ENCODE measurements around the gene SH3RF3. TPM values are rescaled to one million over a fixed set of nuclear protein-coding genes. Genes with fewer than 3 reads are reported as not detected.

Gene SH3RF3
- total RNA-seq, 1 experiment from 2014 or later, result 4.9 TPM

DNA sequence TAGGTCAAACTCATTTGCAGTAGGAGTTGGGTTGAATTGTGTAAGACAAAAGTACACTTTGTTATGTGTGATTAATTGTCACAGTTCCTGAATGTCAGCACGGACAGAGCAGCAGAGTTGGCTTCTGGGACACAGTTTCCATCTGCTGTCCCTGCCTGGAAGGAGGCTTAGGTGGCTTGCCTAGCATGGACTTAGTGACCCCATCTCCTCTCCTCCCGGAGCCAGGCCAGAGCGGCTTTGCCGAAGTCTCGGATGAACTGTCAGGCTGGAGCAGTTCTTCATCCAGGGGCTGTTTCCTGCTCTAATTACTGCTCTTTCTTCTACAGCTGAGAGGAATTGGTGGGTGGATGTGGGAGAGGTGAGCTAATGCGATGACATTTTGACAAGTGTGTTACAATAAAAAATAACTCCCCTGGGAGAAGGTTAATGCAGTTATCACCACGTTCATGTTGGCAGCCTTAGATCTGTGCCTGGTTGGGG lies 102.0 kb downstream of the SH3RF3 start:
- Histone ChIP-seq H3K9me3 (ENCODE audit: control insufficient read depth, insufficient read depth, low read depth, low read length) (no peaks in the 10 kb centered on the region), H3K27me3 (ENCODE audit: control insufficient read depth, insufficient read depth, low read length) (no peaks in the 10 kb centered on the region), H3K4me1 (ENCODE audit: control insufficient read depth, insufficient read depth, low read length) (no peaks in the 10 kb centered on the region), H3K36me3 (ENCODE audit: control insufficient read depth, insufficient read depth, low read length) (no peaks in the 10 kb centered on the region), H3K27ac (ENCODE audit: low read length) (no peak overlapping the region), H3K4me3 (ENCODE audit: low read depth in 2 of 2, low read length in 2 of 2) (no peak overlapping the region)
- in situ Hi-C loops (cut with HindIII; ENCODE audit: low pct_unique_long_range_greater_than_20kb, low sequenced_read_pairs), result no loop called here
- TF ChIP-seq, protein P1, sequence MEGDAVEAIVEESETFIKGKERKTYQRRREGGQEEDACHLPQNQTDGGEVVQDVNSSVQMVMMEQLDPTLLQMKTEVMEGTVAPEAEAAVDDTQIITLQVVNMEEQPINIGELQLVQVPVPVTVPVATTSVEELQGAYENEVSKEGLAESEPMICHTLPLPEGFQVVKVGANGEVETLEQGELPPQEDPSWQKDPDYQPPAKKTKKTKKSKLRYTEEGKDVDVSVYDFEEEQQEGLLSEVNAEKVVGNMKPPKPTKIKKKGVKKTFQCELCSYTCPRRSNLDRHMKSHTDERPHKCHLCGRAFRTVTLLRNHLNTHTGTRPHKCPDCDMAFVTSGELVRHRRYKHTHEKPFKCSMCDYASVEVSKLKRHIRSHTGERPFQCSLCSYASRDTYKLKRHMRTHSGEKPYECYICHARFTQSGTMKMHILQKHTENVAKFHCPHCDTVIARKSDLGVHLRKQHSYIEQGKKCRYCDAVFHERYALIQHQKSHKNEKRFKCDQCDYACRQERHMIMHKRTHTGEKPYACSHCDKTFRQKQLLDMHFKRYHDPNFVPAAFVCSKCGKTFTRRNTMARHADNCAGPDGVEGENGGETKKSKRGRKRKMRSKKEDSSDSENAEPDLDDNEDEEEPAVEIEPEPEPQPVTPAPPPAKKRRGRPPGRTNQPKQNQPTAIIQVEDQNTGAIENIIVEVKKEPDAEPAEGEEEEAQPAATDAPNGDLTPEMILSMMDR (IDR thresholded peaks at IDR 0.05), result no peak
- TF ChIP-seq POLR2AphosphoS5 (IDR thresholded peaks at IDR 0.05; ENCODE audit: low read depth, low read length) (no peak), TCF7L2 (IDR thresholded peaks at IDR 0.05; ENCODE audit: low read depth, low read length) (no peak), SIN3A (IDR thresholded peaks at IDR 0.05; ENCODE audit: borderline replicate concordance, insufficient read depth, low read depth, low read length) (no peak)
- TF ChIP-seq, protein P2, sequence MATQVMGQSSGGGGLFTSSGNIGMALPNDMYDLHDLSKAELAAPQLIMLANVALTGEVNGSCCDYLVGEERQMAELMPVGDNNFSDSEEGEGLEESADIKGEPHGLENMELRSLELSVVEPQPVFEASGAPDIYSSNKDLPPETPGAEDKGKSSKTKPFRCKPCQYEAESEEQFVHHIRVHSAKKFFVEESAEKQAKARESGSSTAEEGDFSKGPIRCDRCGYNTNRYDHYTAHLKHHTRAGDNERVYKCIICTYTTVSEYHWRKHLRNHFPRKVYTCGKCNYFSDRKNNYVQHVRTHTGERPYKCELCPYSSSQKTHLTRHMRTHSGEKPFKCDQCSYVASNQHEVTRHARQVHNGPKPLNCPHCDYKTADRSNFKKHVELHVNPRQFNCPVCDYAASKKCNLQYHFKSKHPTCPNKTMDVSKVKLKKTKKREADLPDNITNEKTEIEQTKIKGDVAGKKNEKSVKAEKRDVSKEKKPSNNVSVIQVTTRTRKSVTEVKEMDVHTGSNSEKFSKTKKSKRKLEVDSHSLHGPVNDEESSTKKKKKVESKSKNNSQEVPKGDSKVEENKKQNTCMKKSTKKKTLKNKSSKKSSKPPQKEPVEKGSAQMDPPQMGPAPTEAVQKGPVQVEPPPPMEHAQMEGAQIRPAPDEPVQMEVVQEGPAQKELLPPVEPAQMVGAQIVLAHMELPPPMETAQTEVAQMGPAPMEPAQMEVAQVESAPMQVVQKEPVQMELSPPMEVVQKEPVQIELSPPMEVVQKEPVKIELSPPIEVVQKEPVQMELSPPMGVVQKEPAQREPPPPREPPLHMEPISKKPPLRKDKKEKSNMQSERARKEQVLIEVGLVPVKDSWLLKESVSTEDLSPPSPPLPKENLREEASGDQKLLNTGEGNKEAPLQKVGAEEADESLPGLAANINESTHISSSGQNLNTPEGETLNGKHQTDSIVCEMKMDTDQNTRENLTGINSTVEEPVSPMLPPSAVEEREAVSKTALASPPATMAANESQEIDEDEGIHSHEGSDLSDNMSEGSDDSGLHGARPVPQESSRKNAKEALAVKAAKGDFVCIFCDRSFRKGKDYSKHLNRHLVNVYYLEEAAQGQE (IDR thresholded peaks at IDR 0.05; ENCODE audit: insufficient read depth in 1 of 2, low read depth in 2 of 2, low read length in 1 of 2), result no peak
- BruUV-seq (replicated peaks), result no TSS peak
- ChIA-PET CTCF (no interaction called here), POLR2A (no interaction called here)
- no peak for ATAC-seq
- no peak for DNase-seq (ENCODE audit: low read depth, low spot score)
- intact Hi-C loops (cut with micrococcal nuclease; ENCODE audit: unreplicated experiment), result no loop called here

DNA sequence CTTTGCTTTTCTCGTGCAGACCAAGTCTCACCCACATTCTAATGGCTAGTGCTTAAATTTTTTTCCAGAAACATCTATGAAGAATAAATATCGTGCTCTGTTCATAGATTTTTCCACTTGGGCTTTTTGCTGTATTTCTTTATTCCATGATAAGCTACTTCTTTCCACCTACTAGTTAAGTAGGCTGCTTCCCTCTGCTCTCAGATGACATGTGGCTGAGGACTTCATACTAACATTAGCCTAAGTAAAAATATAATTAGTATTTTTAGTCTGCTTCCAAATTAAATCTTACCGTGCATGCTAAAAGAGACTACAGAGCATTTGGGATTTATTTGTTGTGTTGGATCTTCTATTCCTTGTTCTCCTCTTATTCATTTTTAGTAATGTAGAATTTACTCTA lies 102.4 kb downstream of the SH3RF3 start:
- DNase-seq (ENCODE audit: low read depth, low spot score), result no peak
- ChIA-PET CTCF (no interaction called here), POLR2A (no interaction called here)
- TF ChIP-seq TCF7L2 (IDR thresholded peaks at IDR 0.05; ENCODE audit: low read depth, low read length) (no peak), SIN3A (IDR thresholded peaks at IDR 0.05; ENCODE audit: borderline replicate concordance, insufficient read depth, low read depth, low read length) (no peak), POLR2AphosphoS5 (IDR thresholded peaks at IDR 0.05; ENCODE audit: low read depth, low read length) (no peak)
- TF ChIP-seq, protein P1 (IDR thresholded peaks at IDR 0.05), result no peak
- TF ChIP-seq, protein P2 (IDR thresholded peaks at IDR 0.05; ENCODE audit: insufficient read depth in 1 of 2, low read depth in 2 of 2, low read length in 1 of 2), result no peak
- H3K36me3 ChIP-seq (ENCODE audit: control insufficient read depth, insufficient read depth, low read length), result no peaks in the 10 kb centered on the region
- BruUV-seq (replicated peaks), result no TSS peak
- no peak overlapping the region for H3K4me3 ChIP-seq (ENCODE audit: low read depth in 2 of 2, low read length in 2 of 2)
- intact Hi-C loops (cut with micrococcal nuclease; ENCODE audit: unreplicated experiment) (no loop called here), in situ Hi-C loops (cut with HindIII; ENCODE audit: low pct_unique_long_range_greater_than_20kb, low sequenced_read_pairs) (no loop called here)
- H3K27ac ChIP-seq (ENCODE audit: low read length), result no peak overlapping the region
- ATAC-seq, result no peak
- no peaks in the 10 kb centered on the region for H3K9me3 ChIP-seq (ENCODE audit: control insufficient read depth, insufficient read depth, low read depth, low read length)
- H3K27me3 ChIP-seq (ENCODE audit: control insufficient read depth, insufficient read depth, low read length), result no peaks in the 10 kb centered on the region
- H3K4me1 ChIP-seq (ENCODE audit: control insufficient read depth, insufficient read depth, low read length), result no peaks in the 10 kb centered on the region

Measured in Panc1 (cell line).